ENCODE data around the gene SLC6A13. TPM values are rescaled to one million over a fixed set of nuclear protein-coding genes. Genes with fewer than 3 reads are reported as not detected.

SLC6A13 gene
- total and polyA plus RNA-seq, 2 donors (not counting 3 experiments of a cell fraction or from before 2014, with no cell fraction given): 0.14 TPM; not detected in 1

- dilution Hi-C loops (cut with MboI; ENCODE audit: extremely low pct_ligation_motif_present, low sequenced_read_pairs): no loop called here
- POLR2A ChIA-PET: no interaction called here
- FAIRE-seq: no peak
Measured at GRCh38 chr12:174596-174995, 88.0 kb downstream of the SLC6A13 start.

More at GRCh38 chr12:174596-174995, 88.0 kb downstream of the SLC6A13 start:
- Histone ChIP-seq H3K27me3 (ENCODE audit: control insufficient read depth in 2 of 2, insufficient read depth in 2 of 2, low read length in 2 of 2) (peaks cover 0 to 2% of the 10 kb centered on the region in 2 experiments), H3K9me3 (replicated peaks; ENCODE audit: control insufficient read depth, insufficient read depth, low read length) (no peaks in the 10 kb centered on the region), H3K36me3 (ENCODE audit: control insufficient read depth in 2 of 2, extremely low read depth in 1 of 2, insufficient read depth in 2 of 2, low read length in 2 of 2) (no peaks in the 10 kb centered on the region), H3K9ac (replicated peaks; ENCODE audit: extremely low read depth, insufficient read depth, low read length) (no peak overlapping the region), H3K4me1 (ENCODE audit: control insufficient read depth, extremely low read depth, insufficient read depth, low read length) (no peaks in the 10 kb centered on the region), H3K79me2 (ENCODE audit: control insufficient read depth, insufficient read depth, low read length) (no peaks in the 10 kb centered on the region), H2AFZ (ENCODE audit: low read depth, low read length) (no peak overlapping the region), H3K9me1 (replicated peaks; ENCODE audit: control insufficient read depth, extremely low read depth, insufficient read depth, low read length) (no peaks in the 10 kb centered on the region), H4K20me1 (replicated peaks; ENCODE audit: control insufficient read depth, extremely low read depth, insufficient read depth, low read length) (no peaks in the 10 kb centered on the region), H3K27ac (ENCODE audit: insufficient read depth, low read depth, low read length) (no peak overlapping the region), H3K4me2 (ENCODE audit: insufficient read depth, low read length) (no peak overlapping the region), H3K4me3 (replicated peaks in 1 of 3; ENCODE audit: insufficient read depth in 1 of 3, low read depth in 1 of 3, low read length in 3 of 3) (no peak overlapping the region)
- BruUV-seq (replicated peaks): no TSS peak
- DNase-seq (ENCODE audit: low read depth, low spot score): no peak
- TF ChIP-seq JUN (IDR thresholded peaks at IDR 0.05; ENCODE audit: borderline replicate concordance, insufficient read depth, insufficient read length, low read depth) (no peak), FOS (IDR thresholded peaks at IDR 0.05; ENCODE audit: borderline replicate concordance, insufficient read depth, low read length) (no peak), MAX (IDR thresholded peaks at IDR 0.05; ENCODE audit: insufficient read depth, insufficient read length) (no peak), POLR2A (IDR thresholded peaks at IDR 0.05; ENCODE audit: low read depth, low read length) (no peak), CTCF (IDR thresholded peaks at IDR 0.05; ENCODE audit: extremely low read depth in 1 of 2, insufficient read depth in 1 of 2, low read depth in 1 of 2, low read length in 2 of 2) (no peak), POLR2AphosphoS5 (IDR thresholded peaks at IDR 0.05; ENCODE audit: insufficient read depth, low read depth, low read length) (no peak)
- CTCF ChIA-PET: no interaction called here
- intact Hi-C loops (cut with micrococcal nuclease): no loop called here

All from endothelial cell of umbilical vein (primary cell).